ENCODE results near the gene STX4. TPM values are rescaled to one million over a fixed set of nuclear protein-coding genes. Genes with fewer than 3 reads are reported as not detected.

The STX4 gene
- polyA plus RNA-seq, 1 of the 3 experiments (the other 2 are of a cell fraction) = 117 TPM

- TF ChIP-seq REST (IDR thresholded peaks at IDR 0.05; ENCODE audit: low read depth, low read length) = no peak
- no peak for TF ChIP-seq RFX5 (IDR thresholded peaks at IDR 0.05; ENCODE audit: low read length)
- TF ChIP-seq CHD2 (IDR thresholded peaks at IDR 0.05; ENCODE audit: low read length, partially characterized antibody) = no peak
- TF ChIP-seq JUND (IDR thresholded peaks at IDR 0.05) = peak; percentile 46
- no peak for TF ChIP-seq SIN3A (IDR thresholded peaks at IDR 0.05; ENCODE audit: borderline replicate concordance, low read depth, low read length)
- no peak for TF ChIP-seq NRF1 (IDR thresholded peaks at IDR 0.05; ENCODE audit: low read depth, low read length)
- TF ChIP-seq MEF2A (IDR thresholded peaks at IDR 0.05; ENCODE audit: borderline replicate concordance, low read depth) = no peak
- no peak for TF ChIP-seq USF1 (IDR thresholded peaks at IDR 0.05; ENCODE audit: borderline replicate concordance, low read depth)
- TF ChIP-seq MAX (IDR thresholded peaks at IDR 0.05; ENCODE audit: low read depth) = no peak
- TF ChIP-seq SMC3 (IDR thresholded peaks at IDR 0.05; ENCODE audit: low read depth, low read length) = no peak
Observed at GRCh38 chr16:31064882-31065461, 31.6 kb downstream of the STX4 start (continued).

- peaks cover 96% of the 10 kb centered on the region for H3K79me2 ChIP-seq (ENCODE audit: insufficient read depth)
- peaks cover 12% of the 10 kb centered on the region for H3F3A ChIP-seq (replicated peaks; ENCODE audit: insufficient read depth)
- H3K27ac ChIP-seq (ENCODE audit: low read depth in 2 of 2, low read length in 1 of 2) = no peak overlapping the region
- no peak overlapping the region for H3K9ac ChIP-seq
- peaks cover 0 to 8% of the 10 kb centered on the region in 2 experiments for H3K36me3 ChIP-seq (replicated peaks in 1 of 2; ENCODE audit: control insufficient read depth in 1 of 2, insufficient read depth in 2 of 2, low read length in 1 of 2)
- CTCF ChIA-PET = interaction anchor here (0.8 kb wide), 1 partner anchor 82 kb away, joined by 3 read pairs; no protein-coding TSS in a partner anchor
- H2AFZ ChIP-seq (ENCODE audit: low read depth) = no peak overlapping the region
- TF ChIP-seq FOSL2 (IDR thresholded peaks at IDR 0.05; ENCODE audit: borderline replicate concordance, low read depth) (no peak), PBX3 (IDR thresholded peaks at IDR 0.05) (no peak), GATA2 (CRISPR knock-in tag; IDR thresholded peaks at IDR 0.05) (no peak), SIN3A (IDR thresholded peaks at IDR 0.05; ENCODE audit: borderline replicate concordance, low read depth, low read length) (no peak), SMC3 (IDR thresholded peaks at IDR 0.05; ENCODE audit: low read depth, low read length) (no peak), USF2 (IDR thresholded peaks at IDR 0.05; ENCODE audit: borderline replicate concordance, low read depth, low read length) (no peak), MXI1 (IDR thresholded peaks at IDR 0.05; ENCODE audit: low read depth, low read length) (no peak), JUND (IDR thresholded peaks at IDR 0.05) (no peak), EP300 (IDR thresholded peaks at IDR 0.05; ENCODE audit: borderline replicate concordance in 1 of 2, low read depth in 1 of 2, low read length in 1 of 2) (no peak), FOXJ3 (CRISPR knock-in tag; IDR thresholded peaks at IDR 0.05) (no peak), TAF1 (IDR thresholded peaks at IDR 0.05; ENCODE audit: borderline replicate concordance, low read depth, low read length) (no peak), REST (IDR thresholded peaks at IDR 0.05; ENCODE audit: low read depth, low read length) (no peak), RXRA (IDR thresholded peaks at IDR 0.05; ENCODE audit: borderline replicate concordance, low read depth) (no peak), FOXM1 (IDR thresholded peaks at IDR 0.05; ENCODE audit: low read depth) (no peak)
- no peak for DNase-seq
- 94% methylated on average over 3 of the region's 3 CpGs for WGBS (ENCODE audit: low lambda C conversion rate)
- no peaks in the 10 kb centered on the region for H4K20me1 ChIP-seq (ENCODE audit: insufficient read depth)
- H3K4me2 ChIP-seq = no peak overlapping the region
- H3K9me2 ChIP-seq = no peaks in the 10 kb centered on the region
- peaks cover 3 to 17% of the 10 kb centered on the region in 2 experiments; a peak in 3 of 4 replicates for H3K4me1 ChIP-seq (ENCODE audit: control insufficient read depth in 1 of 2, insufficient read depth in 2 of 2, low read depth in 1 of 2, low read length in 1 of 2)
- no peaks in the 10 kb centered on the region for H3K27me3 ChIP-seq (ENCODE audit: insufficient read depth)
- no peaks in the 10 kb centered on the region for H3K9me3 ChIP-seq
- POLR2A ChIA-PET = no interaction called here
- no peak overlapping the region for H3K4me3 ChIP-seq (ENCODE audit: low read depth in 2 of 2, low read length in 1 of 2)
Observed at GRCh38 chr16:31067342-31067741, 34.0 kb downstream of the STX4 start.
